ENCODE measurements around the gene SAV1. TPM values are rescaled to one million over a fixed set of nuclear protein-coding genes. Genes with fewer than 3 reads are reported as not detected.
"Not testable (repeated sequence)": the region's sequence is repeated elsewhere in the genome, so short reads cannot be mapped to it uniquely, and the experiment has no call there.

SAV1 gene
- polyA plus RNA-seq, 12 donors: 22.5 to 43.8 (median 27.3) TPM; not detected in 1

- peak; percentile 35 for DNase-seq
Observed at GRCh38 chr14:50667684-50667995, 466 bp downstream of the SAV1 start.

DNA sequence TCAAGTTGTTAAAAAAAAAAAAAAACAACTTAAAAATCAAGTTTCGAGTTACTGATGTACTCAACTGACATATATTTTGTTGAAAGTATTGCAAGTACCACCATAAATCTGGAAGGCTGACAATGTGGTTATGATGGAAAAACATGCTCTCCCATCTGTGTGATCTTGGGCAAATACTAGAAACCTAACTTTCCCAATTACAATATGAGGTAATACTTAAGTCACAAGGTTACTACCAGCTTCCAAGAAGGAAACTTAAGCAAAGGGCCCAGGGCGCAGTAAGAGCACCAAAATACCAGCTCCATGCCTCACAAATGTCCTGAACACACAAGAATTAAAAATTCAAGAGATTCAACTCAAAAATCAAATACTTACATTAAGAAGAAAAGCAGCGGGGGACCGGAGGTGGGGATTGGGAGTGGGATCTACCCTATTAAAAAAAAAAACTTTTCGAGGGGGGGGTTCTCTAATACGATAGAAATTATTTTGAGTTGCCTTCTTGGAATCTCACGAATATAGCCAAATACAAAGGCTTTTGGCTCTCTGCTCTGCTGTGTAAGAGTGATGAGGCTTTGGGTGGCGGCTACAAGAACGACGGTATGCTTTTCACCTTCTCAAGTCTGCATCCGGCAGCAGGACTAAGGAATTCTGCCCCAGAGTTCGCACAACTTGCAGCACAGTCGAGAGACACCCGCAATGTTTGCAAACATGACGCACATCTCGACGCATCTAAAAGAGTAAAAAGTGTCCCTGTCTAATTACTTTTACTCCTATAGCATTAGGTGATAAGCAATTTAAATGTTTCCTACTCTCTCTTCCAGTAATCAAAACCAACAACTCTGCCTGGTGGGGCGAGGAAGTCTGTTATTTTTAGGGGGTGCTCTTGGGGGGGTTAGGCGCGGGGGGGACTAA, 1.1 kb downstream of the SAV1 start:
- peak; percentile 49 for DNase-seq

DNA sequence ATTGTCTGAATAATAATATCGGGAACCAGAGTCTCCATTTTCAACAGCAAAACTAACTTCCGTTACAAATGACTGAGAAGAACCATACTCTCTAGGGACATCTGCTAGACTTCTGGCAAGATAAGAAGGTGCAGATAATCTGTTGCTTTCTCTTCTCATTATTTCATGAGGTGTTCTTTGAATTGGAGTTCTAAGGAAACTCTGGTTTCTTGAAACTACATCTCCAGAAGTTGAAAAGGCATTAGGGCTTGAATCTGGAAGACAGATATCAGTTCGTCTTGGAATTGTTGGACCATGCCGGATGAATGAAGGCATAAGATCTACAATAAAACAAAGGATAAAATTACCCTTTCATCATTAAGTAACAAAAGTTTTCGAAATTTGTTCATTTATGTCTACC, 2.8 kb downstream of the SAV1 start:
- not testable (repeated sequence) for DNase-seq

GRCh38 chr14:50664579-50664978, 3.5 kb downstream of the SAV1 start:
- DNase-seq: not testable (repeated sequence)

GRCh38 chr14:50659327-50659974, 8.7 kb downstream of the SAV1 start:
- DNase-seq: no peak

DNA sequence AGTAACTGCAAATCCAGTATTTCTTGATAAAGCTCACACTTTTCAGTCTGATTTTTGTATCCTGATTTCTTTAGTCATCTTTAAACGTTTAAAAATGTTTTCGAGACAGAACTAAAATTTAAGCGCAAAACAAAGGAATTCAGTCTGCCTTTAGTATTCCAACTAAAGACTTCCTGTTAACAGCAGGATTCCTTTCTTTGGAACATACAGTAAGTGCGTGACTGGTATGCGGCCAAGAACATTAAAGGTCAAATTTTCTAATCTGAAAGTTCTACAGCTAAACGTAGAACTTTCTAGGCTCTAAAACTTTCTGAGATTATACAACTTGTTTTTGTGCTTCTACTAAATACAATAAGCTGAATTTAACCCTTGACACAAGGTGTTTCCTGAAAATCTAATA, 9.9 kb downstream of the SAV1 start:
- DNase-seq: peak; percentile 68

- no peak for DNase-seq
Observed at GRCh38 chr14:50657753-50658152, 10.4 kb downstream of the SAV1 start.

- DNase-seq: no peak
Observed at GRCh38 chr14:50656776-50657175, 11.3 kb downstream of the SAV1 start.

DNA sequence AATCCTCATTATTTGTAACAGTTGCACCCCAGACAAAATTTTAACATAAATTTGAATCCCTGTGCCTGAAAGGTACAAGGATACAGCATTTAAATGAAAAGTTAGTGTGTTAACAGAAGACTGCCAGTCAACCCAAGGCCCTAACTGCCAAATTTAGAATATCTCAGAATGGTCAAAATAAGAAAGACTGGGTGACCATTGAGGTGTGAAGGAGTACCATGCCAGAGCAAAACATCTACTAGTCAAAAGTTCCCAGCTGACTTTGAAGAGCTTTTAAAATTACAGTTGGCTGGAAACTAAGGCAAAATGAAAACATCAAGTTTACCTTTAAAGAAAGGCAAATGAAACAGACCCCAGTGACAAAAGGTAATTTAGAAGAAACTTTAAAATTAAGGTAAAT, 18.4 kb downstream of the SAV1 start:
- no peak for DNase-seq

GRCh38 chr14:50647753-50648152, 20.4 kb downstream of the SAV1 start:
- no peak for DNase-seq

DNA sequence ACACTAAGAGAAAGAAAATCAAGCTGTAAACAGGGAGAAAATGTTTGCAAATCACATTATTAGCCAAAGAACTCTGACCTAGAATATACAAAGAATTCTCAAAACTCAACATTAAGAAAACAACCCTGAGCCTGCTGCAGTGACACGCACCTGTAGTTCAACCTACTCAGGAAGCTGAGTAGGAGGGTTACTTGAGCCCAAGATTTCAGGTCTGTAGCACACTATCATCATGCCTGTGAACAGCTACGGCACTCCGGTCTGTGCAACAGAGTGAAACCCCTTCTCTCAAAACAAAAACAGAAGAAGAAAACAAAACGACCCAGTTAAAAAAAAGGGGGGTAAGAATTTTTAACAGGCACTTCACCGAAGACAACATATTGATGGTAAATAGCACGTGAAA, 20.8 kb downstream of the SAV1 start:
- no peak for DNase-seq

DNA sequence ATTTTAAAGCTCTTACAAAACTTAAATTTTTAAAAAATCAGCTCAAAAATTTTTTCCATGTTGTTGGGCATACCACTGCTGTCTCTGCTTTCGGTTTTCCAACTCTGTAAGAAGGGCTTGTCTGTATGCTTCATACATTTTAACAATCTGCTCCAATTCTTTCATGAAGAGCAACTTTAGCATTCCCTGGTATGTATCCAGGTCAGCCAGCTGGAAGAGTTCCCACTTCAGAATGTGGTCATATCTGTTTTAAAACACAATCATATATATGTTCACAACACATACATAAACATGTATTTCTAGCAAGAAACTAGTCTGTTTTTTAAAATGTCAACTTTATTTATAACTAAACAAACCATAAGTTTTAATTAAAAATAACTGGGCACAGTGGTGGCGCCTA, 33.0 kb downstream of the SAV1 start:
- no peak for DNase-seq

DNA sequence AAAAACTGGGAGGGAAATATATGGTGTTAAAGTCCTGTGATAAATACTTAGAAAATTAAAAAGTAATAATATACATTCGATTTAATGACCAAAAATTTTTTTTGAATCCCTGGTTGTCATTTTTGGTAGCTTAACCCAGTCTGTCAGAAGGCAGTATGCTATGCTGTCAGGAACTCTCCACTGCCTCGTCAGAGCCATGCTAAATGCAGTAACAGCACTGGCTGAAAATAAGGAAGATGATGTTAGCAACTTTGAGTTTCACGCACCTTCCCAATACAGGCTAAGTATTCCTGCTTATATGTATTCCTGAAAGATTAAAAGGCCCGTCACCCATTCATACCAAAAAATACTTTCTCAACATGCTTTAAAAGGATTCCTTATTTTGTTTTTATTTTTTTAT, 34.2 kb downstream of the SAV1 start:
- no peak for DNase-seq

GRCh38 chr14:50631408-50631821, 36.7 kb downstream of the SAV1 start:
- DNase-seq: no peak

DNA sequence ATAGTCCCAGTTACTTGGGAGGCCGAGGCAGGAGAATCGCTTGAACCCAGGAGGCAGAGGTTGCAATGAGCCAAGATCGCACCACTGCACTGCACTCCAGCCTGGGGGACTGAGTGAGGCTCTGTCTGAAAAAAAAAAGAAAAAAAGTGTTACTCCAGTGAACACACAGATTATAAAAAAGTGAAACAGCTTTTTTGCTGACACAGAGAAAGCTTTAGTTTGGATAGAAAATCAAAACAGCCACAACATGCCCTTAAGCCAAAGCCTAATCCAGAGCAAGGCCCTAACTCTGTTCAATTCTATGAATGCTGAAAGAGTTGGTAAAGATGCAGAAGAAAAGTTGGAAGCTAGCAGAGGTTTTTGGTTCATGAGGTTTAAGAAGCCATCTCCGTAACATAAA, 43.2 kb downstream of the SAV1 start:
- DNase-seq: not testable (repeated sequence)

DNA sequence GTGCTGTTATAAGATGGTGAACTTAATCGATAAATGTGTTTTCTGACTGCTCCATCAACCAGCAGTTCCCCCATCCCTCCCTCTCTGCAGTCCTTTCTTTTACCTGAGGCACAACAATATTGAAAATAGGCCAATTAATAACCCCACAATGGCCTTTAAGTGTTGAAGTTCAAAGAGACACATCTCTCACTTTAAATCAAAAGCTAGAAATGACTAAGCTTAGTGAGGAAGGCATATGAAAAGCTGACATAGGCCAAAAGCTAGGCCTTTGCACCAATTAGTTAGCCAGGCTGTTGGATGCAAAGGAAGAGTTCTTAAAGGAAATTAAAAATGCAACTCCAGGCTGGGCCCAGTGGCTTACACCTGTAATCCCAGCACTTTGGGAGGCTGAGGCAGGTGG, 43.7 kb downstream of the SAV1 start:
- no peak for DNase-seq

DNA sequence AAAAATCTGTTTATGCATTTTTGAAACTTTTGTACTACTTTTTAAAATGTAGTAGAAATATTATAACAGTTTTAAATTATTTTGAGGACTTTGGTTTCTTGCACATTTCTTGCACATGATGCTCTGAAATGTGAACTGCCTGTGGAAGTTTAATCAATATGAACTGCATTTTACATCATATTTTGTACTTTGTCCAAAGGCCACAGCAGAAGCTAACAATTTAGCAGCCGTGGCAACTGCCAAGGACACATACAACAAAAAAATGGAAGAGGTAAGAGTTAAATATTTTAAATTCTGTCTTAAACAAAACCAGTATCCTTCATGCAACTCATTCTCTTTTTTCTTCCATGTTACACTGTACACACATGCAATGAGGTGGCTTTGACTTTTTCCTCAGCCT, 45.1 kb downstream of the SAV1 start:
- DNase-seq: no peak

DNA sequence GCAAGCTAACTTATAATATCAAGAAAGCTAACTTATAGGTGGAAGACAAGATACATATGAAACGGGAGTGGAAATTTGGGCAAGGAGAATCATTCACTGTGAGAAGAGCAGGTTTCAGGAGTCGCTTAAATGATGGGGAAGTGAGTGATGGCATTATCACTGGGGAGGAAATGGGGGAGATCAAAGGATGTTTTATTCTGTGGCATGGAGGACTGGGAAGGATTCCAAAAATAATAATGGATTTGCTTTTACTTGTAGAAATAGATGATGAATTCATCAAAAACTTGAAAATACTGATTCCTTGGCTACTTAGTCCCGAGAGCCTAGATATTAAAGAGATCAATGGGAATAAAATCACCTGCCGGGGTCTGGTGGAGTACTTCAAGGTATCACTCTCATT, 47.8 kb downstream of the SAV1 start:
- no peak for DNase-seq

DNA sequence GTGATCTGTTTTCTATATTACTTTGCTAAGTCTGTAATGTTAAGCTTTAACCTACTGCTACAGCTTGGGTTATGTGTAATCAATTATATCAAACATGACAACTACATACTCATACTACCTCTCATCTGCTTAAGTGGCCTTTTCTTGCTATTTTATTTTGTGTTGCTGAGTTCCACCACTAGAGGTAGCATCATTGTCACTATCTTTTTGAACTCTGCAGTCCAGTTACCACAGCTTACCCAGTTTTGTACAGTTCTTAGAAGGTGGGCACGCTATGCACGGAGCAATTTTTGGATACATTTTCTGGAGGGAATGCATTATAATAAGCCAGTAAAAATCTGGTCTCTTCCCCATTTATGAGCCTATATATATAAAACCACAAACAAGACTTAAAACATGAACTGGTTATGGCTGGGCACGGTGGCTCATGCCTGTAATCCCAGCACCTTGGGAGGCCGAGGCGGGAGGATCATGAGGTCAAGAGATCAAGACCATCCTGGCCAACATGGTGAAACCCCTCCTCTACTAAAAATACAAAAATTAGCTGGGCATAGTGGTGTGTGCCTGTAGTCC, 48.5 kb downstream of the SAV1 start:
- no peak for DNase-seq

- DNase-seq: no peak
Observed at GRCh38 chr14:50616275-50616674, 51.8 kb downstream of the SAV1 start.

GRCh38 chr14:50615552-50615951, 52.6 kb downstream of the SAV1 start:
- no peak for DNase-seq

DNA sequence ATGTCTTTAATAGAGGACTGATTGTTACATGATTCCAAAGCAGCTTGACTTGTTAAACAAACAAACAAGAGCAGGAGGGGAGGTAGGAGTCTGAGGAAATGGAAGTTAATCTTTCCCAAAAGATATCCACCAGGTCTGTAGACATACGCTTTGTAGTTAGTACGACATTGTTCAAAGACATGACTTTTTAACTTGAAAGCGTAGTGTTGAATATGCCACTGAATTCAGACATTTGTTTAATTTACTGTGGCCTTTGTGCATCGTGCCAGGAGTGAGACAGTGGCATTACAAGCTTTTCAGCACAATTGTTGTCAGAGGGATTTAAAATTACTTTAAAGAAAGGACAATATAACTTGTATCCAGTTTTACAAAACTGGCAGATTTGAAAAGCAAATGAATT, 53.0 kb downstream of the SAV1 start:
- DNase-seq: no peak

GRCh38 chr14:50612806-50613205, 55.3 kb downstream of the SAV1 start:
- DNase-seq: no peak
